Measurements from ENCODE around the gene FYN.

FYN gene

GRCh38 chr6:111713811-111714210 is 159.4 kb downstream of the FYN start (continued):
- TF ChIP-seq ZNF335 (tag by site-specific recombination; conservative IDR thresholded peaks at IDR 0.05) (no peak), HOXC10 (CRISPR knock-in tag; IDR thresholded peaks at IDR 0.05) (no peak), ZNF747 (tag by site-specific recombination; IDR thresholded peaks at IDR 0.05) (no peak), ZNF623 (tag by site-specific recombination; IDR thresholded peaks at IDR 0.05) (no peak), ZNF555 (tag by site-specific recombination; conservative IDR thresholded peaks at IDR 0.05) (no peak), ZNF18 (tag by site-specific recombination; IDR thresholded peaks at IDR 0.05) (no peak), GLIS1 (tag by site-specific recombination; IDR thresholded peaks at IDR 0.05) (no peak), MYNN (tag by site-specific recombination; IDR thresholded peaks at IDR 0.05; ENCODE audit: borderline replicate concordance) (no peak)

- POLR2A ChIA-PET: no interaction called here
- TF ChIP-seq ZNF830 (tag by site-specific recombination; IDR thresholded peaks at IDR 0.05; ENCODE audit: low read depth): no peak
- no peak for TF ChIP-seq ZNF747 (tag by site-specific recombination; IDR thresholded peaks at IDR 0.05)
- TF ChIP-seq ZNF544 (tag by site-specific recombination; IDR thresholded peaks at IDR 0.05): no peak
- no peak for TF ChIP-seq MZF1 (tag by site-specific recombination; IDR thresholded peaks at IDR 0.05; ENCODE audit: borderline replicate concordance)
- no peak for TF ChIP-seq ZSCAN16 (tag by site-specific recombination; IDR thresholded peaks at IDR 0.05)
- no peak for TF ChIP-seq ZBTB7A (tag by site-specific recombination; IDR thresholded peaks at IDR 0.05; ENCODE audit: low read depth)
- TF ChIP-seq SCRT2 (tag by site-specific recombination; IDR thresholded peaks at IDR 0.05): no peak
- TF ChIP-seq ZNF423 (tag by site-specific recombination; IDR thresholded peaks at IDR 0.05): no peak
- TF ChIP-seq ZNF248 (tag by site-specific recombination; IDR thresholded peaks at IDR 0.05): no peak
- no peak for TF ChIP-seq ZNF639 (tag by site-specific recombination; IDR thresholded peaks at IDR 0.05)
- TF ChIP-seq ZNF148 (tag by site-specific recombination; IDR thresholded peaks at IDR 0.05; ENCODE audit: borderline replicate concordance): no peak
- no peak for TF ChIP-seq ZNF571 (tag by site-specific recombination; IDR thresholded peaks at IDR 0.05)
- TF ChIP-seq REST (tag by site-specific recombination; IDR thresholded peaks at IDR 0.05): no peak
- CTCF ChIA-PET: interaction anchor here (0.7 to 1.9 kb wide), 3 partner anchors 10 to 363 kb away, joined by 3 to 8 read pairs (median 7); no protein-coding TSS in a partner anchor
- Histone ChIP-seq H3K9me3 (ENCODE audit: control insufficient read depth, insufficient read depth, low read depth, low read length) (no peaks in the 10 kb centered on the region), H3K4me3 (ENCODE audit: low read depth, low read length) (no peak overlapping the region), H3K36me3 (ENCODE audit: control insufficient read depth in 2 of 2, insufficient read depth in 1 of 2, low read length in 2 of 2) (peaks cover 0 to 59% of the 10 kb centered on the region in 2 experiments; a peak in 1 of 3 replicates), H3K27ac (ENCODE audit: extremely low read depth, low read depth, low read length) (no peak overlapping the region), H3K4me1 (ENCODE audit: control insufficient read depth, insufficient read depth, low read length) (peaks cover 10% of the 10 kb centered on the region)
Observed at GRCh38 chr6:111713236-111713635, 160.0 kb downstream of the FYN start.

All from HEK293 (cell line).